HFF-Myc (cell line): ENCODE results near the gene MAST3.
"Not testable (repeated sequence)": the region's sequence is repeated elsewhere in the genome, so short reads cannot be mapped to it uniquely, and the experiment has no call there.

Experiments used
- DNase-seq: peaks from one replicate; pipeline ENCODE4 v3.0.0-alpha.2; 2011; ENCODE audit warnings: low read depth; ENCODE audit errors: extremely low read depth
- H3K4me3 ChIP-seq: replicated peaks from 2 replicates; pipeline ENCODE4 v1.5.1; 2011; ENCODE audit warnings: low read depth, mild to moderate bottlenecking, control low read depth, low read length
- TF ChIP-seq, protein P1 (sequence below): IDR thresholded peaks from 2 replicates; pipeline ENCODE4 v1.5.1; 2012; ENCODE audit warnings: mild to moderate bottlenecking, low read depth, low read length, control low read depth; ENCODE audit errors: missing control alignments

The MAST3 gene

GRCh38 chr19:18156841-18157464 lies 59.4 kb downstream of the MAST3 start:
- 0 out of 2 replicates have a peak overlapping the region, but pooled peaks have one; percentile 4 for H3K4me3 ChIP-seq
- TF ChIP-seq, protein P1, sequence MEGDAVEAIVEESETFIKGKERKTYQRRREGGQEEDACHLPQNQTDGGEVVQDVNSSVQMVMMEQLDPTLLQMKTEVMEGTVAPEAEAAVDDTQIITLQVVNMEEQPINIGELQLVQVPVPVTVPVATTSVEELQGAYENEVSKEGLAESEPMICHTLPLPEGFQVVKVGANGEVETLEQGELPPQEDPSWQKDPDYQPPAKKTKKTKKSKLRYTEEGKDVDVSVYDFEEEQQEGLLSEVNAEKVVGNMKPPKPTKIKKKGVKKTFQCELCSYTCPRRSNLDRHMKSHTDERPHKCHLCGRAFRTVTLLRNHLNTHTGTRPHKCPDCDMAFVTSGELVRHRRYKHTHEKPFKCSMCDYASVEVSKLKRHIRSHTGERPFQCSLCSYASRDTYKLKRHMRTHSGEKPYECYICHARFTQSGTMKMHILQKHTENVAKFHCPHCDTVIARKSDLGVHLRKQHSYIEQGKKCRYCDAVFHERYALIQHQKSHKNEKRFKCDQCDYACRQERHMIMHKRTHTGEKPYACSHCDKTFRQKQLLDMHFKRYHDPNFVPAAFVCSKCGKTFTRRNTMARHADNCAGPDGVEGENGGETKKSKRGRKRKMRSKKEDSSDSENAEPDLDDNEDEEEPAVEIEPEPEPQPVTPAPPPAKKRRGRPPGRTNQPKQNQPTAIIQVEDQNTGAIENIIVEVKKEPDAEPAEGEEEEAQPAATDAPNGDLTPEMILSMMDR, result no peak
- DNase-seq, result peak; percentile 81

GRCh38 chr19:18157465-18158063 lies 60.0 kb downstream of the MAST3 start:
- H3K4me3 ChIP-seq, result no peak overlapping the region
- DNase-seq, result no peak
- TF ChIP-seq, protein P1, result no peak

DNA sequence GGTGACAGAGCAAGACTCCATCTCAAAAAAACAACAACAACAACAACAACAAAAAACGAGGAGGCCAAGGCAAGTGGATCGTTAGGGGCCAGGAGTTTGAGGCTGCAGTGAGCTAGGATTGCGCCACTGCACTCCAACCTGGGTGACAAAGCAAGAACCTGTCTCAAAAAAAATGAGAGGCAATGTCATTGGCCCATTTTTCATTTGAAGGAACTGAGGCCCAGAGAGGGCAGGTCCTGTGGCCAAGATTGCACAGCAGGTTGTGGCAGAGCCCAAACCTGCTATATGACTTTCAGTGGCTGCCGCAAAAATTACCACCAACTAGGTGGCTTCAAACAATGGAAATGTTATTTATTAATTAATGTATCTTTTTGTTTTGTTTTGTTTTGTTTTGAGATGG lies 60.9 kb downstream of the MAST3 start:
- H3K4me3 ChIP-seq, result no peak overlapping the region
- TF ChIP-seq, protein P1, result no peak
- no peak for DNase-seq

- DNase-seq, H3K4me3 ChIP-seq: not testable (repeated sequence)
These were observed 61.6 kb downstream of the MAST3 start for GRCh38 chr19:18159059-18159616.

- no peak for DNase-seq
- TF ChIP-seq, protein P1, result no peak
- H3K4me3 ChIP-seq, result no peak overlapping the region
These were observed 62.2 kb downstream of the MAST3 start for GRCh38 chr19:18159810-18160209.

GRCh38 chr19:18160493-18160970 lies 63.0 kb downstream of the MAST3 start:
- TF ChIP-seq, protein P1, result no peak

GRCh38 chr19:18160971-18161635 lies 63.5 kb downstream of the MAST3 start:
- DNase-seq, result no peak
- peak overlapping the region; percentile 9 for H3K4me3 ChIP-seq
- TF ChIP-seq, protein P1, result peak; percentile 23

More at GRCh38 chr19:18160493-18160970, 63.0 kb downstream of the MAST3 start:
- peak overlapping the region; percentile 9 for H3K4me3 ChIP-seq
- no peak for DNase-seq
